Thyroid gland (tissue), 4 donors: Measurements from ENCODE around the gene ADAMTS12.

Experiments used
- POLR2A ChIP-seq, 2 donors: fragments of 450-650 bp; IDR thresholded peaks; one replicate each; pipeline ENCODE4 v1.6.1; 2017; ENCODE audit warnings: antibody characterized with exemption in 2 of 2, mild to moderate bottlenecking in 2 of 2, moderate library complexity in 1 of 2
- TF ChIP-seq, protein P1 (sequence below), 6 experiments: fragments of 200-600 bp in 3 of 6; fragments of 450-650 bp in 3 of 6; sonication (generic) in 3 of 6; IDR thresholded peaks; one replicate each; pipeline ENCODE4 v1.5.1; 2016 to 2019; ENCODE audit warnings: antibody characterized with exemption in 6 of 6, mild to moderate bottlenecking in 2 of 6, inconsistent platforms in 1 of 6, moderate library complexity in 1 of 6

DNA sequence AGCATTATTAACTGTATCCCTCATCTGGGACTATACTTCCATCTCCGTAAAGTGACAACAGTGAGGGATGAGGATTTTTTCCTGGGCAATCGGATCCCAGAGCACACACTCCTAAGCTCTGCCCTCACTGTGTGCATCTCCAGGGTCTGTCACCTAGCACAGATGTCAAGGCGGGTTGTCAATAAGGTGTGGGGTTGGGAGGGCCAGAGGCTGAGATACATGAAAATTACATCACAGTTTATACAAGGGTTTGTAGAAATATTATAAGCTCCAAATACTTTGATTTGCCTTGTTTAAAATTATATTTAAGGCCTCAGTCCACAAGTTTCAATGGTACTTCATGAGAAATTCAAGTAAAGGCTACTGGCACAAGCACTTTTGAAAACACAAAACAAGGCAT is 4.5 kb downstream of the ADAMTS12 start:
- TF ChIP-seq, protein P1, sequence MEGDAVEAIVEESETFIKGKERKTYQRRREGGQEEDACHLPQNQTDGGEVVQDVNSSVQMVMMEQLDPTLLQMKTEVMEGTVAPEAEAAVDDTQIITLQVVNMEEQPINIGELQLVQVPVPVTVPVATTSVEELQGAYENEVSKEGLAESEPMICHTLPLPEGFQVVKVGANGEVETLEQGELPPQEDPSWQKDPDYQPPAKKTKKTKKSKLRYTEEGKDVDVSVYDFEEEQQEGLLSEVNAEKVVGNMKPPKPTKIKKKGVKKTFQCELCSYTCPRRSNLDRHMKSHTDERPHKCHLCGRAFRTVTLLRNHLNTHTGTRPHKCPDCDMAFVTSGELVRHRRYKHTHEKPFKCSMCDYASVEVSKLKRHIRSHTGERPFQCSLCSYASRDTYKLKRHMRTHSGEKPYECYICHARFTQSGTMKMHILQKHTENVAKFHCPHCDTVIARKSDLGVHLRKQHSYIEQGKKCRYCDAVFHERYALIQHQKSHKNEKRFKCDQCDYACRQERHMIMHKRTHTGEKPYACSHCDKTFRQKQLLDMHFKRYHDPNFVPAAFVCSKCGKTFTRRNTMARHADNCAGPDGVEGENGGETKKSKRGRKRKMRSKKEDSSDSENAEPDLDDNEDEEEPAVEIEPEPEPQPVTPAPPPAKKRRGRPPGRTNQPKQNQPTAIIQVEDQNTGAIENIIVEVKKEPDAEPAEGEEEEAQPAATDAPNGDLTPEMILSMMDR (IDR thresholded peaks at IDR 0.05): no peak
- TF ChIP-seq POLR2A (IDR thresholded peaks at IDR 0.05): no peak
